Measurements from ENCODE around the gene OSBPL8.

- TF ChIP-seq CTCF (conservative IDR thresholded peaks at IDR 0.05; ENCODE audit: low read depth in 2 of 2) (peak; percentile 59 to 86), EZH2 (IDR thresholded peaks at IDR 0.05; ENCODE audit: low read depth, unreplicated experiment) (no peak), POLR2AphosphoS5 (IDR thresholded peaks at IDR 0.05; ENCODE audit: low read depth) (no peak), EZH2phosphoT487 (IDR thresholded peaks at IDR 0.05; ENCODE audit: unreplicated experiment) (no peak), NANOG (IDR thresholded peaks at IDR 0.05; ENCODE audit: borderline replicate concordance) (no peak), CREB1 (CRISPR knock-in tag; IDR thresholded peaks at IDR 0.05; ENCODE audit: low read depth) (no peak), ZNF331 (CRISPR knock-in tag; IDR thresholded peaks at IDR 0.05; ENCODE audit: low read depth) (no peak), ZNF114 (CRISPR knock-in tag; IDR thresholded peaks at IDR 0.05) (no peak), JUNB (IDR thresholded peaks at IDR 0.05; ENCODE audit: unreplicated experiment) (no peak)
- TF ChIP-seq, protein P1, sequence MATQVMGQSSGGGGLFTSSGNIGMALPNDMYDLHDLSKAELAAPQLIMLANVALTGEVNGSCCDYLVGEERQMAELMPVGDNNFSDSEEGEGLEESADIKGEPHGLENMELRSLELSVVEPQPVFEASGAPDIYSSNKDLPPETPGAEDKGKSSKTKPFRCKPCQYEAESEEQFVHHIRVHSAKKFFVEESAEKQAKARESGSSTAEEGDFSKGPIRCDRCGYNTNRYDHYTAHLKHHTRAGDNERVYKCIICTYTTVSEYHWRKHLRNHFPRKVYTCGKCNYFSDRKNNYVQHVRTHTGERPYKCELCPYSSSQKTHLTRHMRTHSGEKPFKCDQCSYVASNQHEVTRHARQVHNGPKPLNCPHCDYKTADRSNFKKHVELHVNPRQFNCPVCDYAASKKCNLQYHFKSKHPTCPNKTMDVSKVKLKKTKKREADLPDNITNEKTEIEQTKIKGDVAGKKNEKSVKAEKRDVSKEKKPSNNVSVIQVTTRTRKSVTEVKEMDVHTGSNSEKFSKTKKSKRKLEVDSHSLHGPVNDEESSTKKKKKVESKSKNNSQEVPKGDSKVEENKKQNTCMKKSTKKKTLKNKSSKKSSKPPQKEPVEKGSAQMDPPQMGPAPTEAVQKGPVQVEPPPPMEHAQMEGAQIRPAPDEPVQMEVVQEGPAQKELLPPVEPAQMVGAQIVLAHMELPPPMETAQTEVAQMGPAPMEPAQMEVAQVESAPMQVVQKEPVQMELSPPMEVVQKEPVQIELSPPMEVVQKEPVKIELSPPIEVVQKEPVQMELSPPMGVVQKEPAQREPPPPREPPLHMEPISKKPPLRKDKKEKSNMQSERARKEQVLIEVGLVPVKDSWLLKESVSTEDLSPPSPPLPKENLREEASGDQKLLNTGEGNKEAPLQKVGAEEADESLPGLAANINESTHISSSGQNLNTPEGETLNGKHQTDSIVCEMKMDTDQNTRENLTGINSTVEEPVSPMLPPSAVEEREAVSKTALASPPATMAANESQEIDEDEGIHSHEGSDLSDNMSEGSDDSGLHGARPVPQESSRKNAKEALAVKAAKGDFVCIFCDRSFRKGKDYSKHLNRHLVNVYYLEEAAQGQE (IDR thresholded peaks at IDR 0.05; ENCODE audit: unreplicated experiment) = no peak
Observed at GRCh38 chr12:76586764-76587395, 27.3 kb upstream of the OSBPL8 start.

All from GM23338 (cell line).